B cell (primary cell): ENCODE data around the gene LSM14A. TPM values are rescaled to one million over a fixed set of nuclear protein-coding genes. Genes with fewer than 3 reads are reported as not detected.
A peak's percentile ranks its signal among the peaks of the same experiment; 100 is the strongest.

Source experiments
- ATAC-seq: fragments of 200-7000 bp; cut with Tn5 transposase; one replicate; pipeline ENCODE4 v1.10.0; 2021; ENCODE audit warnings: low read depth, mild to moderate bottlenecking, moderate number of reproducible peaks, moderate library complexity
- CTCF ChIA-PET: fragments of 350-600 bp; sonication (Branson Sonifier 250); formaldehyde crosslinking; loops from one replicate; lab custom pipeline; 2021; ENCODE audit warnings: antibody characterized with exemption, inconsistent platforms; lab: Charles Lee
- POLR2A ChIA-PET: fragments of 350-600 bp; sonication (Branson Sonifier 250); formaldehyde crosslinking; loops from one replicate; lab custom pipeline; 2021; ENCODE audit warnings: antibody characterized with exemption; lab: Charles Lee
- DNase-seq: peaks from one replicate; pipeline ENCODE4 v3.0.0; 2013
- H2AFZ ChIP-seq: 2 replicates; pipeline ENCODE4 v1.6.1; 2012; ENCODE audit warnings: mild to moderate bottlenecking, low read depth, low read length; ENCODE audit not compliant: insufficient read depth, poor library complexity, severe bottlenecking
- H3K27ac ChIP-seq, 2 donors: 1 replicate in 1 of 2; 2 replicates in 1 of 2; pipeline ENCODE4 v1.5.1; 2012 to 2013; ENCODE audit warnings: low read length in 2 of 2, mild to moderate bottlenecking in 2 of 2, moderate library complexity in 1 of 2
- H3K27me3 ChIP-seq, 4 experiments: fragments of 200-600 bp in 1 of 4; sonication (generic) in 1 of 4; replicated peaks in 1 of 4; 1 replicate in 2 of 4; 2 replicates in 2 of 4; pipeline versions ENCODE4 v1.6.1 to v1.7.0; 2013 to 2016; ENCODE audit warnings: low read length in 3 of 4, mild to moderate bottlenecking in 2 of 4, mixed read lengths in 1 of 4, moderate library complexity in 1 of 4; ENCODE audit not compliant: insufficient read depth in 4 of 4, control insufficient read depth in 3 of 4; ENCODE audit errors: control extremely low read depth in 1 of 4
- H3K36me3 ChIP-seq, 2 experiments: replicated peaks in 1 of 2; 1 replicate in 1 of 2; 2 replicates in 1 of 2; pipeline versions ENCODE4 v1.6.1 to v1.7.1; 2013; ENCODE audit warnings: low read length in 1 of 2; ENCODE audit not compliant: insufficient read depth in 2 of 2, control insufficient read depth in 1 of 2; ENCODE audit errors: control extremely low read depth in 1 of 2, extremely low read depth in 1 of 2
- H3K4me1 ChIP-seq, 2 donors: fragments of 200-600 bp in 1 of 2; sonication (generic) in 1 of 2; 1 replicate in 1 of 2; 2 replicates in 1 of 2; pipeline versions ENCODE4 v1.5.1 to v1.6.1; 2013 to 2017; ENCODE audit warnings: low read length in 2 of 2; ENCODE audit not compliant: control insufficient read depth in 2 of 2, insufficient read depth in 2 of 2
- H3K4me2 ChIP-seq: replicated peaks from 2 replicates; pipeline ENCODE3; 2012; ENCODE audit warnings: mild to moderate bottlenecking, low read depth, low read length; ENCODE audit not compliant: poor library complexity, severe bottlenecking
- H3K4me3 ChIP-seq, 5 experiments: fragments of 200-600 bp in 1 of 5; sonication (generic) in 1 of 5; 1 replicate in 3 of 5; 2 replicates in 2 of 5; pipeline versions ENCODE4 v1.5.1 to v1.7.0; 2011 to 2016; ENCODE audit warnings: low read length in 4 of 5, mild to moderate bottlenecking in 4 of 5, low read depth in 2 of 5, control low read depth in 1 of 5, moderate library complexity in 1 of 5; ENCODE audit not compliant: insufficient read depth in 1 of 5; ENCODE audit errors: control extremely low read depth in 1 of 5, extremely low read depth in 1 of 5
- H3K79me2 ChIP-seq: fragments of 200-600 bp; sonication (generic); one replicate; pipeline ENCODE4 v1.6.0; 2016; ENCODE audit warnings: low read length; ENCODE audit not compliant: control insufficient read depth, insufficient read depth
- H3K9ac ChIP-seq: fragments of 200-600 bp; sonication (generic); 2 replicates; pipeline ENCODE4 v1.6.1; 2017; ENCODE audit warnings: mild to moderate bottlenecking, low read length, moderate library complexity
- H3K9me3 ChIP-seq, 3 donors: one replicate each; pipeline versions ENCODE4 v1.6.1 to v1.7.1; 2013; ENCODE audit warnings: low read length in 2 of 3; ENCODE audit not compliant: control insufficient read depth in 2 of 3, insufficient read depth in 1 of 3; ENCODE audit errors: control extremely low read depth in 1 of 3
- H4K20me1 ChIP-seq: 2 replicates; pipeline ENCODE4 v1.6.0; 2012; ENCODE audit warnings: mild to moderate bottlenecking, low read length; ENCODE audit not compliant: insufficient read depth, control insufficient read depth, poor library complexity, severe bottlenecking
- H3K27ac Mint-ChIP-seq: one replicate; pipeline ENCODE4 v1.8.0; 2021; ENCODE audit warnings: mixed read lengths
- H3K27me3 Mint-ChIP-seq: one replicate; pipeline ENCODE4 v1.8.0; 2021; ENCODE audit warnings: mixed read lengths
- H3K4me1 Mint-ChIP-seq: one replicate; pipeline ENCODE4 v1.8.0; 2021; ENCODE audit warnings: mixed read lengths
- H3K4me3 Mint-ChIP-seq: one replicate; pipeline ENCODE4 v1.8.0; 2021; ENCODE audit warnings: mixed read lengths
- H3K9me3 Mint-ChIP-seq: one replicate; pipeline ENCODE4 v1.8.0; 2022; ENCODE audit warnings: mixed read lengths; ENCODE audit not compliant: insufficient read depth
- EZH2 ChIP-seq: IDR thresholded peaks from 2 replicates; pipeline ENCODE4 v1.6.1; 2012; ENCODE audit warnings: borderline replicate concordance, low read depth, mild to moderate bottlenecking, moderate library complexity, low read length; ENCODE audit not compliant: insufficient read depth, poor library complexity, severe bottlenecking
- WGBS: methylation state at CpG from one replicate; pipeline ENCODE4 v1.1.5; 2013; ENCODE audit warnings: missing lambda C conversion rate; ENCODE audit not compliant: insufficient coverage; 5-methylcytosine and 5-hydroxymethylcytosine counted together
- intact Hi-C: fragments of 100-400 bp; cut with micrococcal nuclease; formaldehyde crosslinking; loops from one replicate; pipeline ENCODE4 v1.10.0; 2022
- polyA plus RNA-seq: library from polyadenylated mRNA; depleted of rRNA; stranded (reverse); fragments of >200 nt; gene quantifications from 2 replicates; pipeline ENCODE4 v1.2.3, GENCODE V29; 2012
- total RNA-seq, 2 donors: library from RNA; stranded (reverse); fragments of 120-200 nt in 1 of 2; gene quantifications; 1 replicate in 1 of 2; 2 replicates in 1 of 2; pipeline versions ENCODE4 v1.2.3 to v1.2.4, GENCODE V29; 2013 to 2022
- TF ChIP-seq, protein P1 (sequence below): fragments of 200-600 bp; IDR thresholded peaks from one replicate; pipeline ENCODE4 v1.8.0; 2022; ENCODE audit warnings: antibody characterized with exemption, mild to moderate bottlenecking

Gene LSM14A
- total and polyA plus RNA-seq, 2 donors (not counting 1 experiment from before 2014, with no cell fraction given) = 90.7 to 163 TPM

DNA sequence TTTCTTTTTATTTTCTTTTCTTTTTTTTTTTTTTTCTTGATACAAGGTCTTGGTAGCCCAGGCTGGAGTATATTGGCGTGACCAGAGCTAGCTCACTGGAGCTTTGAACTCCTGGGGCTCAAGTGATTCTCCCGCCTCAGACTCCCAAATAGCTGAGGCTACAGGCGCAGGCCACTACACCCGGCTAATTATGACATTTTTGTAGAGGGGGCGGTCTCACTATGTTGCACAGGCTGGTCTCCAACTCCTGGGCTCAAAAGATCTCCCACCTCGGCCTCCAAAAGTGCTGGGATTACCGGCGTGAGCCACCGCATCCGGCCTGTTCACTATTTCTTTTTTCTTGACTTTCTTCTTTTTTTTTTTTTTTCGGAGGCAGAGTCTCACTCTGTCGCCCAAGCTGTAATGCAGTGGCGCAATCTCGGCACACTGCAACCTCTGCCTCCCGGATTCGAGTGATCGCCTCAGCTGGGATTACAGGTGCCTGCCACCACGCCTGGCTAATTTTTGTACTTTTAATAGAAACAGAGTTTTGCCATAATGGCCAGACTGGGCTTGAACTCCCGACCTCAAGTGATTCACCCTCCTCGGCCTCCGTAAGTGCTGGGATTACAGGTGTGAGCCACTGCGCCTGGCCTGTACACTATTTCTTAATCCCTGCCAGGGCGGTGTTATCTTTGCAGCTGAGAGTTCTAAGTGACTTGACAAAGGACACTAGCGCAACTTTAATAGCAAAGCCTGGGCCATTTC lies 37.1 kb upstream of the LSM14A start:
- peak overlapping the region; percentile 94 for H3K9ac ChIP-seq
- intact Hi-C loops = no loop called here
- DNase-seq (peak; percentile 8), ATAC-seq (no peak)
- no peaks in the 10 kb centered on the region for H3K79me2 ChIP-seq
- H3K27ac ChIP-seq = peak overlapping the region; percentile 59 to 86
- no peaks in the 10 kb centered on the region for H3K9me3 ChIP-seq
- H3K4me2 ChIP-seq = peak overlapping the region; percentile 95
- no peaks in the 10 kb centered on the region for H3K9me3 Mint-ChIP-seq
- no peaks in the 10 kb centered on the region for H3K27me3 Mint-ChIP-seq
- peak overlapping the region; percentile 65 to 95 (median 80) for H3K4me3 ChIP-seq
- ChIA-PET POLR2A (interaction anchor here (0.6 kb wide), 1 partner anchor 37 kb away, joined by 3 read pairs; no protein-coding TSS in a partner anchor), CTCF (interaction anchor here (0.5 to 2.0 kb wide), 4 partner anchors 8 to 1106 kb away, joined by 3 to 6 read pairs (median 4); no protein-coding TSS in a partner anchor)
- H4K20me1 ChIP-seq = no peaks in the 10 kb centered on the region
- H3K36me3 ChIP-seq = no peaks in the 10 kb centered on the region
- peak overlapping the region; percentile 94 for H3K27ac Mint-ChIP-seq
- peaks cover 14% of the 10 kb centered on the region for H3K4me1 Mint-ChIP-seq
- H3K4me1 ChIP-seq = peaks cover 3 to 8% of the 10 kb centered on the region in 2 donors
- H2AFZ ChIP-seq = peak overlapping the region; percentile 100
- TF ChIP-seq EZH2 = no peak
- TF ChIP-seq, protein P1, sequence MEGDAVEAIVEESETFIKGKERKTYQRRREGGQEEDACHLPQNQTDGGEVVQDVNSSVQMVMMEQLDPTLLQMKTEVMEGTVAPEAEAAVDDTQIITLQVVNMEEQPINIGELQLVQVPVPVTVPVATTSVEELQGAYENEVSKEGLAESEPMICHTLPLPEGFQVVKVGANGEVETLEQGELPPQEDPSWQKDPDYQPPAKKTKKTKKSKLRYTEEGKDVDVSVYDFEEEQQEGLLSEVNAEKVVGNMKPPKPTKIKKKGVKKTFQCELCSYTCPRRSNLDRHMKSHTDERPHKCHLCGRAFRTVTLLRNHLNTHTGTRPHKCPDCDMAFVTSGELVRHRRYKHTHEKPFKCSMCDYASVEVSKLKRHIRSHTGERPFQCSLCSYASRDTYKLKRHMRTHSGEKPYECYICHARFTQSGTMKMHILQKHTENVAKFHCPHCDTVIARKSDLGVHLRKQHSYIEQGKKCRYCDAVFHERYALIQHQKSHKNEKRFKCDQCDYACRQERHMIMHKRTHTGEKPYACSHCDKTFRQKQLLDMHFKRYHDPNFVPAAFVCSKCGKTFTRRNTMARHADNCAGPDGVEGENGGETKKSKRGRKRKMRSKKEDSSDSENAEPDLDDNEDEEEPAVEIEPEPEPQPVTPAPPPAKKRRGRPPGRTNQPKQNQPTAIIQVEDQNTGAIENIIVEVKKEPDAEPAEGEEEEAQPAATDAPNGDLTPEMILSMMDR = no peak
- no peaks in the 10 kb centered on the region for H3K27me3 ChIP-seq
- peak overlapping the region; percentile 97 for H3K4me3 Mint-ChIP-seq
- WGBS = 90% methylated on average over 18 of the region's 24 CpGs
